Esophagus mucosa (tissue), 1 donor: ENCODE data around the gene SPEN. TPM values are rescaled to one million over a fixed set of nuclear protein-coding genes. Genes with fewer than 3 reads are reported as not detected.
"Not testable (repeated sequence)": the region's sequence is repeated elsewhere in the genome, so short reads cannot be mapped to it uniquely, and the experiment has no call there.

Experiments used
- ATAC-seq: fragments of 200-7000 bp; cut with Tn5 transposase; one replicate; pipeline ENCODE4 v1.9.1; 2020
- total RNA-seq: library from RNA; stranded (reverse); gene quantifications from one replicate; pipeline ENCODE4 v1.2.4, GENCODE V29; 2023
- donor health status: DM: yes; HTN: yes; CAD: no.

SPEN gene
- total RNA-seq, 1 donor from 2014 or later = 25.1 TPM

GRCh38 chr1:15833842-15834405, 13.6 kb upstream of the SPEN start:
- ATAC-seq = no peak

GRCh38 chr1:15834406-15835204, 12.9 kb upstream of the SPEN start:
- ATAC-seq = peak; percentile 76

GRCh38 chr1:15835205-15835740, 12.2 kb upstream of the SPEN start:
- ATAC-seq = peak; percentile 19

- peak; percentile 87 for ATAC-seq
Measured at GRCh38 chr1:15835741-15836510, 11.6 kb upstream of the SPEN start.

- not testable (repeated sequence) for ATAC-seq
Measured at GRCh38 chr1:15836511-15836771, 11.1 kb upstream of the SPEN start.

- no peak for ATAC-seq
Measured at GRCh38 chr1:15836772-15837669, 10.5 kb upstream of the SPEN start.

- ATAC-seq = no peak
Measured at GRCh38 chr1:15837931-15838330, 9.6 kb upstream of the SPEN start.

- ATAC-seq = no peak
Measured at GRCh38 chr1:15838721-15839120, 8.8 kb upstream of the SPEN start.

GRCh38 chr1:15843826-15844572, 3.5 kb upstream of the SPEN start:
- no peak for ATAC-seq

GRCh38 chr1:15846056-15846455, 1.5 kb upstream of the SPEN start:
- ATAC-seq = not testable (repeated sequence)

GRCh38 chr1:15847893-15848142, 311 bp downstream of the SPEN start:
- no peak for ATAC-seq

GRCh38 chr1:15848143-15848928, 829 bp downstream of the SPEN start:
- peak; percentile 16 for ATAC-seq

GRCh38 chr1:15848929-15849774, 1.6 kb downstream of the SPEN start:
- ATAC-seq = peak; percentile 50

GRCh38 chr1:15849775-15850324, 2.3 kb downstream of the SPEN start:
- ATAC-seq = no peak

- no peak for ATAC-seq
Measured at GRCh38 chr1:15850471-15851001, 3.0 kb downstream of the SPEN start.

GRCh38 chr1:15851210-15852035, 3.9 kb downstream of the SPEN start:
- ATAC-seq = no peak

GRCh38 chr1:15852036-15852827, 4.7 kb downstream of the SPEN start:
- ATAC-seq = no peak

GRCh38 chr1:15852828-15853302, 5.4 kb downstream of the SPEN start:
- ATAC-seq = no peak
